GM03348 (cell line): Measurements from ENCODE around the gene FRMD8.
A peak's percentile ranks its signal among the peaks of the same experiment; 100 is the strongest.
"Not testable (repeated sequence)": the region's sequence is repeated elsewhere in the genome, so short reads cannot be mapped to it uniquely, and the experiment has no call there.

Experiments
- DNase-seq: peaks from one replicate; pipeline ENCODE4 v3.0.0; 2012; ENCODE audit warnings: low spot score

Gene FRMD8

GRCh38 chr11:65436412-65437032, 50.1 kb downstream of the FRMD8 start:
- DNase-seq, result no peak

DNA sequence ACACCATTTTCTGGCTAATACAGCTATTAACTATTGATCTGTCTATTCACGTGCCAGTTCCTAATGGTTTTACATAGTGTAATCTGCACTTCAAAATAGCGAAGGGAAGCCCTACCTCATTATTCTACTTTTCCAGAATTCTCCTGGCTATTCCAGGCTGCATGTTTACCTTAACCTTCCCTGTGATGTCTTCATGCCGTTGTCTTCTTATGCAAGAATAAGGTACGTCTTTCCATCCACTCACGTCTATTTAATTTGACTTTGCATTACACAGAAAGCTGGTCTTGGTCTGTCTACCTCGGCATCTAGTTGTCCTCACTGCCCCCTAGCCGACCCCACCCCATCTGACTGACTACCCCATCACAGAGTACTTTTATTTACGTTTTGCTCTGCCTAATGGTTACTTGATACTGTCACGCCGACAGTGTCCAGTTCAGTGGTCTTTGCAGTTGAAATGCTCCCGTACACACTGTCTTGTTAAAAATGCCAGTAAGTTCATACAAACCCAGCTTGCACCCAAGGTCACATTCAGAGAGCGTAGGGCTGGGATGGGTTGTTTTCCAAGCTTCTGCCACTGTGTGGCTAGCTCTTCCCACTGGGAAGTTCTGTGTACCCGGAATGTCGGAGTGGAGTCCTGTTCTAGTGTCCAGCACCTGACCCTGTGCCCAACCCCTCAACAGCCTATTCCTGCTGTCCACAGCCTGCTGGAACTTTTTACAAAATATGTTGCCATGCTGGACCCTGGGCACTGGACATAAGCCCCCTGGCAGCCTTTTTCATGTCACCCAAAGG, 51.2 kb downstream of the FRMD8 start:
- no peak for DNase-seq

- no peak for DNase-seq
Measured at GRCh38 chr11:65438257-65439151, 52.1 kb downstream of the FRMD8 start.

DNA sequence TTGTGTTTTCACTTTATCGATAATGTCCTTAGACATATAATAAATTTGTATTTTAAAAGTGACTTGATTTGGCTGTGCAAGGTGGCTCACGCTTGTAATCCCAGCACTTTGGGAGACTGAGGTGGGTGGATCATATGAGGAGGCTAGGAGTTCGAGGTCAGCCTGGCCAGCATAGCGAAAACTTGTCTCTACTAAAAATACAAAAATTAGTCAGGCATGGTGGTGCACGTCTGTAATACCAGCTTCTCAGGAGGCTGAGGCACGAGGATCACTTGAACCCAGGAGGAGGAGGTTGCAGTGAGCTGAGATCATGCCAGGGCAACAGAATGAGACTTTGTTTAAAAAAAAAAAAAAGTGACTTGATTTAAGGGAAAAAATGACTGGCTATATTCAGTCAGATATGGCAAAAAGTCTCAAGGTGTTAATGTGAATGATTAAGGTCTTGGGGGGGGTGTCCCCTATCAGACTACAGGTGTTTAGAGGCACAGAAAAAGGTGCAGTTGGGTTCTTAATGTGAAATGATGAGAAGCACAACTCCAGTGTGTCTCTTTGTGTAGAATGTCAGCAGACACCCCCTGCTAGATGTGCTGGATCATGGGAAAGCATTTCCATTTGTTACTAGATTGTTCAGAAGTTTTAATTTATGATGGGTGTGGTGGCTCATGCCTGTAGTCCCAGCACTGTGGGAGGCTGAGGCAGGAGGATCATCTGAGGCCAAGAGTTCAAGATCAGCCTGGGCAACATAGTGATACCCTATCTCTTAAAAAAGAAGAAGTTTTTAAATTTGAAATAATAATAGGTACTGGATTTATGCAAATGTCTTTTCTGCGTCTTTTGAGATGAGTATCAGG, 53.1 kb downstream of the FRMD8 start:
- no peak for DNase-seq

- no peak for DNase-seq
Measured at GRCh38 chr11:65440831-65441499, 54.5 kb downstream of the FRMD8 start.

GRCh38 chr11:65442842-65443331, 56.5 kb downstream of the FRMD8 start:
- DNase-seq, result no peak

DNA sequence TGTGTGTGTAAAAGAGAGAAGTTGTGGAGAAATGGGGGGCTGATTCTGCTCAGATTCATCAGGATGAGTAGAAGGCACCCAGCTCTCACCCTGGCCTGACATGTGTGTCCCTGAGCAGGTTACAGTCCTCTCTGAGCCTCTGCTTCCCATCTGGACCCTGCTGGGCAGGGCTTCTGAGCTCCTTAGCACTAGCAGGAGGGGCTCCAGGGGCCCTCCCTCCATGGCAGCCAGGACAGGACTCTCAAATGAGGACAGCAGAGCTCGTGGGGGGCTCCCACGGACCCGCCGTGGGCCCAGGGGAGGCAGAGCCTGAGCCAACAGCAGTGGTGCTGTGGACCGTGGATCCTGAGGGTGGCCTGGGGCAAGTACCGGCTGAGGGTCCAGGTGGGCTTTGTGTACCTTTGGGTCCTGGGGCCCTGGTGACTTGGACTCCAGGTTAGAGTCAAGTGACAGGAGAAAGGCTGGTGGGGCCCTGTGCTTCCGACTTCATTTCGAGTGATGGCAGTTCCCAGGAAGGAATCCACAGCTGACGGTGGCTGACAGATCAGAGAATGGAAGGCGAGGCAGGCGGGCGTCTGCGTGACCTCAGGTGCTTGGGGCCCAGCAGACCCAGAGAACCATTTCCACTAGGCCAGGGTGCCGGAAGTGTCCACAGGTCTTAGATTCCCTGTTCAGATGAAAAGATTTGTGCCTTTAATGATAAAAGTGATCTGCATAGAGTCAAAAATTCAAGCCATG, 58.0 kb downstream of the FRMD8 start:
- DNase-seq, result no peak

DNA sequence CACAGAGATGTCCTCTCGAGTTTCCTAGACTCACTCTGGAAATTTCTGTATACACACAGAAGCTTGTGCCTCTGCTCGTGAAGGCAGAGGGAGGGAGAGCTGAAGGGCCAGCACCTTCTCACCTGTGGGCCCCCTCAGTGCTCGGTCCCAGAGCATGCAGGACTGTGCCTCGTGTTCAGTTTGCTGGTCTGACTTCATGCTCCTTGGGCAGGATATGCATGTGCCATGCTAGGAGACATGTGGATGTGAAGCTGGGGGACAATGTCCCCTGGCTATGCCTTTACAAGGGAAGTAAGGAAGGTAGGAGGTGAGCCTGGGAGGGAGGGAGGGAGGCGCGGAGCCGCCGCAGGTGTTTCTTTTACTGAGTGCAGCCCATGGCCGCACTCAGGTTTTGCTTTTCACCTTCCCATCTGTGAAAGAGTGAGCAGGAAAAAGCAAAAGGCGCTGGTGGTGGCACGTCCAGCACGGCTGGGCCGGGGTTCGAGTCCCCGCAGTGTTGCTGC, 58.7 kb downstream of the FRMD8 start:
- DNase-seq, result no peak

DNA sequence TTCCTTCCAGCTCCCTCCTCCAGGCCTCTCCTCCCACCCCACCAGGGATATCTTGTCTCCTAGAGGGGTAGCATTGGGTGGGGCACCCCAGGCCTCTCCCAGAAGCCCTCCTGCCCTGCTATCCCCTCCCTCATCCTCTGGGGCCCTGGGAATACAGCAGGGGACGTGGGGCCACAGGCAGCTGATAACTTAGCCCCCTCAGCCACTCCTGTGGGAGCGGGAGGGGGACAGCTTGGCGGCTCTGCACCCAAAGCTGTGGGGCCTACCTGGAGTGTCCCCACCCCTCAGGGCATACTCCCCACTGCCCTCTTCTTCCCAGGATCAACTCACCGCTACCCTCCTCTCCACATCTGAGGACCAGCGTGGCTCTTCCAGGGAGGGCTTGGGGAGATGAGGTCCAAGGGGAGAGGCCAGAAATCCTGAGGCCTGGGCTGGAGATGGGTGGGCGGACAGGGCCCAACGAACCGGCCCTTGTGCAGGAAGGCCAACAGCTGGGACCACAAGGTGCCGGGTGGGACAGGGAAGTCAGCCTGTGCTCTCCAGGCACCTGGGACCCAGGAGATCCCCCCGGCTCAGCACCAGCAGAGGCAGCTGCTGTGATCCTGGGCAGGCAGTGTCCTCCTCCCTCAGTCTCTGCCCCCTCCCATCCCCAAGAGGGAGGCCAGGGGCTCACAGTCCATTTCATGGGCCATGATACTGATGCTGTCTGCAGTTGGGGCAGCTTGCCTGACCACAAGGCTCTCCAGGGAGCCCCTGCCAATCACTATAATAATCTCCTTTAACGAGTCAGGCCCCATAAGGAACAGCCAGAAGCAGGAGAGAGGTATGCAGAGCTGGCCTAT, 59.4 kb downstream of the FRMD8 start:
- no peak for DNase-seq

GRCh38 chr11:65446446-65447277, 60.2 kb downstream of the FRMD8 start:
- DNase-seq, result no peak

DNA sequence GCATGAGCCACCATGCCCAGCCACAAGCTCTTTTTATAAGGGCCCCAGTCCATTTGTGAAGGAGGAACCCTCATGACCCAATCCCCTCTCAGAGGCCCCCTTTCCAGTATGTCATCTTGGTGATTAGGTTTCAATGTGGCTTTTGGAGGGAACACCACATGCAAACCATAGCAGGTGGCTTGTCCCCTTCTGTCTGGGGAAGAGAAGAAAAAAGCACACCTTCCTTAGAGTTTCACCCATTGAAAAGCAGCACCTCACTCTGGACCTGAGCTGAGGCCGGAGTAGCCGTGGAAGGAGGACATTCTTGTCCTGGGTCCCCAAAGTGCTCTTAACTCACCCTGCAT, 61.6 kb downstream of the FRMD8 start:
- no peak for DNase-seq

- no peak for DNase-seq
Measured at GRCh38 chr11:65448418-65449105, 62.1 kb downstream of the FRMD8 start.

GRCh38 chr11:65451301-65451700, 64.9 kb downstream of the FRMD8 start:
- not testable (repeated sequence) for DNase-seq

DNA sequence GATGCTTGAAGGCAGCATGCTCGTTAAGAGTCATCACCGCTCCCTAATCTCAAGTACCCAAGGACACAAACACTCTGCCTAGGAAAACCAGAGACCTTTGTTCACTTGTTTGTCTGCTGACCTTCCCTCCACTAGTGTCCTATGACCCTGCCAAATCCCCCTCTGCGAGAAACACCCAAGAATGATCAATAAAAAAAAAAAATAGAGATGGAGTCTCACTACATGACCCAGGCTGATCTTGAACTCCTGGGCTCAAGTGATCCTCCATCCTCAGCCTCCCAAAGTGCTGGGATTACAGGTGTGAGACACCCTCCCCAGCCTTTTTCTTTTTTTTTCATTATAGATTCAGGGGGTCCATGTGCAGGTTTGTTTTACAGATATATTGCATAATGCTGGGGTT, 65.8 kb downstream of the FRMD8 start:
- DNase-seq, result not testable (repeated sequence)

GRCh38 chr11:65452806-65453490, 66.5 kb downstream of the FRMD8 start:
- peak; percentile 70 for DNase-seq

DNA sequence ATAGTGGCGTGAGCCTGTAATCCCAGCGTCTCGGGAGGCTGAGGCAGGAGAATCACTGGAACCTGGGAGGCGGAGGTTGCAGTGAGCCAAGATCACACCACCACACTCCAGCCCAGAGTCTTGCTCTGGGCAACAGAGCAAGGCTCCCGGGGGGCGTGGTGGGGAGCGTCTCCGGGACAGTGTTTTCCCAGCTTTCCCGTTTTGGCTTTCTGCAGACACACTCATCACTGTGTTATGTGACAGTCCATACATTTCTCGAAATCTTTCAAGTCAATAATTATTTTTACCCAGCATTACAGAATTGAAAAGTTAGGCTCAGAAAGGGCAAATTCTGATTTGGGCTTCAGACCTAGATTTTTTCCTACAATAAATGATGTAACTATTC, 67.9 kb downstream of the FRMD8 start:
- peak; percentile 49 for DNase-seq
